ENCODE measurements around the gene IFITM10.

IFITM10 gene

GRCh38 chr11:1738380-1738779 is 12.0 kb downstream of the IFITM10 start:
- ATAC-seq: no peak

GRCh38 chr11:1737080-1737757 is 13.2 kb downstream of the IFITM10 start:
- ATAC-seq: no peak
- TF ChIP-seq CSDC2 (CRISPR knock-in tag; IDR thresholded peaks at IDR 0.05): no peak
- no peak for TF ChIP-seq PPARA (CRISPR knock-in tag; IDR thresholded peaks at IDR 0.05; ENCODE audit: borderline replicate concordance)
- no peak for TF ChIP-seq ZNF565 (CRISPR knock-in tag; conservative IDR thresholded peaks at IDR 0.05; ENCODE audit: low read depth)
- TF ChIP-seq TOX (CRISPR knock-in tag; IDR thresholded peaks at IDR 0.05; ENCODE audit: borderline replicate concordance): no peak
- TF ChIP-seq ZNF8 (CRISPR knock-in tag; IDR thresholded peaks at IDR 0.05): no peak
- no peak for TF ChIP-seq BACH2 (CRISPR knock-in tag; IDR thresholded peaks at IDR 0.05; ENCODE audit: borderline replicate concordance)
- TF ChIP-seq CREB5 (CRISPR knock-in tag; IDR thresholded peaks at IDR 0.05; ENCODE audit: low read depth): no peak
- no peak for TF ChIP-seq ARNTL (CRISPR knock-in tag; IDR thresholded peaks at IDR 0.05; ENCODE audit: borderline replicate concordance, low read depth)
- no peak for TF ChIP-seq SNAI2 (CRISPR knock-in tag; IDR thresholded peaks at IDR 0.05)
- TF ChIP-seq ESRRG (CRISPR knock-in tag; IDR thresholded peaks at IDR 0.05): no peak
- no peak for TF ChIP-seq TSHZ2 (CRISPR knock-in tag; IDR thresholded peaks at IDR 0.05)

More at GRCh38 chr11:1738380-1738779, 12.0 kb downstream of the IFITM10 start:
- TF ChIP-seq TOX (CRISPR knock-in tag; IDR thresholded peaks at IDR 0.05; ENCODE audit: borderline replicate concordance): no peak
- TF ChIP-seq ZFP3 (CRISPR knock-in tag; IDR thresholded peaks at IDR 0.05): no peak

- no peak for TF ChIP-seq SNAI2 (CRISPR knock-in tag; IDR thresholded peaks at IDR 0.05)
- no peak for TF ChIP-seq ZNF70 (CRISPR knock-in tag; IDR thresholded peaks at IDR 0.05)
- TF ChIP-seq GLIS3 (CRISPR knock-in tag; IDR thresholded peaks at IDR 0.05): no peak
- TF ChIP-seq ZFP3 (CRISPR knock-in tag; IDR thresholded peaks at IDR 0.05): no peak
- TF ChIP-seq ZC3H10 (CRISPR knock-in tag; IDR thresholded peaks at IDR 0.05): no peak
- no peak for TF ChIP-seq OSR1 (CRISPR knock-in tag; IDR thresholded peaks at IDR 0.05)
- no peak for TF ChIP-seq POU6F1 (CRISPR knock-in tag; IDR thresholded peaks at IDR 0.05; ENCODE audit: borderline replicate concordance, low read depth)
- TF ChIP-seq, protein P1, sequence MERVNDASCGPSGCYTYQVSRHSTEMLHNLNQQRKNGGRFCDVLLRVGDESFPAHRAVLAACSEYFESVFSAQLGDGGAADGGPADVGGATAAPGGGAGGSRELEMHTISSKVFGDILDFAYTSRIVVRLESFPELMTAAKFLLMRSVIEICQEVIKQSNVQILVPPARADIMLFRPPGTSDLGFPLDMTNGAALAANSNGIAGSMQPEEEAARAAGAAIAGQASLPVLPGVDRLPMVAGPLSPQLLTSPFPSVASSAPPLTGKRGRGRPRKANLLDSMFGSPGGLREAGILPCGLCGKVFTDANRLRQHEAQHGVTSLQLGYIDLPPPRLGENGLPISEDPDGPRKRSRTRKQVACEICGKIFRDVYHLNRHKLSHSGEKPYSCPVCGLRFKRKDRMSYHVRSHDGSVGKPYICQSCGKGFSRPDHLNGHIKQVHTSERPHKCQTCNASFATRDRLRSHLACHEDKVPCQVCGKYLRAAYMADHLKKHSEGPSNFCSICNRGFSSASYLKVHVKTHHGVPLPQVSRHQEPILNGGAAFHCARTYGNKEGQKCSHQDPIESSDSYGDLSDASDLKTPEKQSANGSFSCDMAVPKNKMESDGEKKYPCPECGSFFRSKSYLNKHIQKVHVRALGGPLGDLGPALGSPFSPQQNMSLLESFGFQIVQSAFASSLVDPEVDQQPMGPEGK (CRISPR knock-in tag; IDR thresholded peaks at IDR 0.05; ENCODE audit: borderline replicate concordance): no peak
- no peak for TF ChIP-seq ZFP30 (CRISPR knock-in tag; IDR thresholded peaks at IDR 0.05)
- no peak for TF ChIP-seq ZNF565 (CRISPR knock-in tag; conservative IDR thresholded peaks at IDR 0.05; ENCODE audit: low read depth)
- TF ChIP-seq ARNTL (CRISPR knock-in tag; IDR thresholded peaks at IDR 0.05; ENCODE audit: borderline replicate concordance, low read depth): no peak
- TF ChIP-seq CSDC2 (CRISPR knock-in tag; IDR thresholded peaks at IDR 0.05): no peak
- TF ChIP-seq, protein P2, sequence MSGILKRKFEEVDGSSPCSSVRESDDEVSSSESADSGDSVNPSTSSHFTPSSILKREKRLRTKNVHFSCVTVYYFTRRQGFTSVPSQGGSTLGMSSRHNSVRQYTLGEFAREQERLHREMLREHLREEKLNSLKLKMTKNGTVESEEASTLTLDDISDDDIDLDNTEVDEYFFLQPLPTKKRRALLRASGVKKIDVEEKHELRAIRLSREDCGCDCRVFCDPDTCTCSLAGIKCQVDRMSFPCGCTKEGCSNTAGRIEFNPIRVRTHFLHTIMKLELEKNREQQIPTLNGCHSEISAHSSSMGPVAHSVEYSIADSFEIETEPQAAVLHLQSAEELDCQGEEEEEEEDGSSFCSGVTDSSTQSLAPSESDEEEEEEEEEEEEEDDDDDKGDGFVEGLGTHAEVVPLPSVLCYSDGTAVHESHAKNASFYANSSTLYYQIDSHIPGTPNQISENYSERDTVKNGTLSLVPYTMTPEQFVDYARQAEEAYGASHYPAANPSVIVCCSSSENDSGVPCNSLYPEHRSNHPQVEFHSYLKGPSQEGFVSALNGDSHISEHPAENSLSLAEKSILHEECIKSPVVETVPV (CRISPR knock-in tag; IDR thresholded peaks at IDR 0.05): no peak
- ATAC-seq: no peak
These were observed 13.9 kb downstream of the IFITM10 start for GRCh38 chr11:1736447-1736992.
